GM10847 (cell line): ENCODE data around the gene ENTPD8.

ENCODE experiments used
- POLR2A ChIP-seq: IDR thresholded peaks from 2 replicates; pipeline ENCODE4 v1.6.1; 2011; ENCODE audit not compliant: insufficient read length; ENCODE audit errors: extremely low read depth

The ENTPD8 gene

DNA sequence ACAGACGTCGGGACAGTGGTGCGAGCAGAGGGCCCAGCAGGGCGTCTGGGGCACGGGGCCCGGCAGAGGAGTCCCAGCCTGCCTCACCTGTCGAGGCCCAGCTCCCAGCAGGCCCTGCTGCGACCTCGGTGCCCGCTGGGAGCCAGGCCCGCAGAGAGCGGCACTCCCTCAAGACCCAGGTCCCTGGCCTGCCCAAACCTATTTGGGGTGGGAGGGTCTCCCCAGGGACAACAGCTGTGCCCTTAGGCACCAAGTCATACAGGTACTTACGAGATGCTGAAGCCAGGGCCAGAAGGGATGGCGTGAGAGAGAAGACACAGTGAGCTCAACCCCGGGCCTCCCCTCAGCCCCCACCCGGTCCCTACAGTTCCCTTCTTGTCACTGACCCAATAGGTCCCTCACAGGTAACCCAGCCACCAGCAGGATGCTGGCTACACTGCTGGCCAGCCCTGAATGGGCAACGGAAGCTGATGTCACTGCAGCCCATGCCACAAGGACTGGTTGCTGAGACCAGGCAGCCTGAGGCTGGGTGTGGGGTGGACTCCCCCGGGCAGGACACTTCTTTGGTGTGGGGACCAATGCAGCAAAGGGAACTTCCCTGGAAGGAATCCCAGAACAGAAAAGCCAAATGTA lies 14.3 kb upstream of the ENTPD8 start:
- no peak for TF ChIP-seq POLR2A

DNA sequence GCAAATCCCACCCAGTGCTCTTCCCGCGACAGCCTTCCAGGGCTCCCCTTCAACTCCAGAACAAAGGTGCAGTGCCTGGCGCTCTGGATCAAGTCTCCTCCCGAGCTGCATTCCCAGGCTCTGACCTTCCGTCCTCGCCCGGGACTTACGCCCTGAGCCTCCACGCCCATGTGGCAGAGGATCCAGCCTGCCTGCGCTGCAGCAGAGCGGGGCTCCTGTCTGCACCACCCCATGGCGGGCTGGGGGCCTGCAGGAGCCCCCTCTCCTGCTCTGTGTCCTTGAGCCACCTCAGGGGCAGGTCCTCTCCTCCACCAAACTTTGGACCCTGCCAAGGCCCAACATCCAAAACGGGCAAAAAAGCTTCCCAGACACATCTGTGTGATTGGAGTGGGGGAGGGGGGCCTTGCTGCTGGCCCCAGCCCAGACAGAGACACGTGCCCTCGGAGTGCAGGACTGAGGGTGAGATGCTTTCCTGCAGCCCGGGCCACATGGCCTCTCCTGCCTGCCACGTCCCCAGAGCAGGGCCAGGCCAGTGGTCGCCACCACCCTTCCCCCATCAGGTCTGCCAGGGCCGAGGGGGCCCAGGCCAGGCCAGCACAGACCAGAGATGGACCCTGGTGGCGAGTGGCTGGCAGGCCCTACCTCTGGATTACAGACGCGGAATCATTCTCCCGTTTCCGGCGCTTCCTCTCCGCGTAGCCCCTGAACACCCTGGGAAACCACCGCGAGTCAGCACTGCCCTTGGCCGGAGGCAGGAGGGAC lies 13.6 kb upstream of the ENTPD8 start:
- TF ChIP-seq POLR2A, result no peak

DNA sequence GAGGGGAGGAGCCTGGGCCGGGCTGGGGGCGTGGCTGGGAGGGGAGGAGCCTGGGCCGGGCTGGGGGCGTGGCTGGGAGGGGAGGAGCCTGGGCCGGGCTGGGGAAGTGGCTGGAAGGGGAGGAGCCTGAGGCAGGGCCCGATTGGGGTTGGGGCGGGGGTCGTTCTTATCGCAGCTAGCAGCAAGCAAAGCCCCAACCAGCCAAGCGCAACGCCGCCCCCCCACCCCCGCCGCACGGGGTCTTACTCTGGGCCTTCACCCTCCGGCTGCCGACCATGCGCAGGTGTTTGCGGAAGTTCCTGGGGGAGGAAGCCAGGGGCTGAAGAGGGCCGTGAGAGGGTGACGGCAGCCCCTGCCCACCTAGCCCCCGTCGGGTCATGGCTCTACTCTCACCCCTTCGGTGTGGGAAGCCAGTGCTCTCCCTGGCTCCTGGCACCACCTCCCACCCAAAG lies 13.0 kb upstream of the ENTPD8 start:
- peak; percentile 18 for TF ChIP-seq POLR2A

DNA sequence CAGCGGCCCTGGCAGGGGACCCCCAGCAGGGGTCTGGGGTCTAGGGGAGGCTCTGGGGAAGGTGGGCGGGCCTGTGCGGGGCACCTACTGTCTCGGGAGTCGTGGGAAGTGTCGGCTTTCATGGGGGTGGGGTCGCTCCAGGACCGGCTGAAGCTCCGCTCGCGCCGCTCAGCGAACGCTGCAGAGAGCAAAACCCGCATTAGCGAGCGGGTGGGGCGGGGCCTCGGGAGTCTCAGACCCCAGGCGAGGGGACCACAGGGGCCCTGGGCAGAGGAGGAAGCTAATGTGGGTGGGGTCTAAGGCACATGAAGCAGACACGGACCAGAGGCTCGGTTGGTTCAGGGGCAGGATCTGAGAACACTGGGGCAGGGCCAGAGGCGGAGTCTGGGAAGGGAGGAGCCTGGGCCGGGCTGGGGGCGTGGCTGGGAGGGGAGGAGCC lies 12.5 kb upstream of the ENTPD8 start:
- TF ChIP-seq POLR2A, result no peak

GRCh38 chr9:137452761-137453642 lies 11.8 kb upstream of the ENTPD8 start:
- TF ChIP-seq POLR2A, result no peak

DNA sequence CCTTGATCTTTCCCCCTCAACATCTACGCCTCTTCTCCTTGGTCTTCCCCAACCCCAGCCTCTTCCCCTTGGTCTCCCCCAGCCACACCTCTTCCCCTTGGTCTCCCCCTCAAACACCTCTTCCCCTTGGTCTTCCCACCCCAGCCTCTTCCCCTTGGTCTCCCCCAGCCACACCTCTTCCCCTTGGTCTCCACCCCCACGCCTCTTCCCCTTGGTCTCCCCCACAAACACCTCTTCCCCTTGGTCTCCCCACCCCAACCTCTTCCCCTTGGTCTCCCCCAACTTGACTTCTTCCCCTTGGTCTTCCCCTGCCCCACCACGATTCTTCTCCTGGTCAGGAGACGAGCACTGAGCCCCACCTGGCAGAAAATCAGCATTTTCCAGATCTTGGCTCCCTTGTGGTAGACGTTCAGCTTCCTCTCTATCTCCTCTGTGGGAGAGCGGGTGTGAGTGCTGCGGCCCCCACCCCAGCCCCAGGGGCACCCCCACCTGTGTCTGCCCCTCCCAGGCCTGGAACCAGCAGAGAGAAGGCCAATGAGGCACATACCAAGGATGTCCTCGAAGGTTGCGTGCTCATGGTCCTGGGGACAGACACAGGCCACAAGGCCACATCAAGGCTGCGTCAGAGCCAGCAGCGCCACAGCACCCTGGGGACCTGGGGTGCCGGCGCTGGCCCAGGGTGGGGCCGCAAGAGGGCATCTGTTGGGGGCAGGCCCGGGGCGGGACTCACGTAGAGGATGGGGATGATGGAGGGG lies 11.0 kb upstream of the ENTPD8 start:
- TF ChIP-seq POLR2A, result no peak

GRCh38 chr9:137449931-137450538 lies 8.9 kb upstream of the ENTPD8 start:
- no peak for TF ChIP-seq POLR2A

DNA sequence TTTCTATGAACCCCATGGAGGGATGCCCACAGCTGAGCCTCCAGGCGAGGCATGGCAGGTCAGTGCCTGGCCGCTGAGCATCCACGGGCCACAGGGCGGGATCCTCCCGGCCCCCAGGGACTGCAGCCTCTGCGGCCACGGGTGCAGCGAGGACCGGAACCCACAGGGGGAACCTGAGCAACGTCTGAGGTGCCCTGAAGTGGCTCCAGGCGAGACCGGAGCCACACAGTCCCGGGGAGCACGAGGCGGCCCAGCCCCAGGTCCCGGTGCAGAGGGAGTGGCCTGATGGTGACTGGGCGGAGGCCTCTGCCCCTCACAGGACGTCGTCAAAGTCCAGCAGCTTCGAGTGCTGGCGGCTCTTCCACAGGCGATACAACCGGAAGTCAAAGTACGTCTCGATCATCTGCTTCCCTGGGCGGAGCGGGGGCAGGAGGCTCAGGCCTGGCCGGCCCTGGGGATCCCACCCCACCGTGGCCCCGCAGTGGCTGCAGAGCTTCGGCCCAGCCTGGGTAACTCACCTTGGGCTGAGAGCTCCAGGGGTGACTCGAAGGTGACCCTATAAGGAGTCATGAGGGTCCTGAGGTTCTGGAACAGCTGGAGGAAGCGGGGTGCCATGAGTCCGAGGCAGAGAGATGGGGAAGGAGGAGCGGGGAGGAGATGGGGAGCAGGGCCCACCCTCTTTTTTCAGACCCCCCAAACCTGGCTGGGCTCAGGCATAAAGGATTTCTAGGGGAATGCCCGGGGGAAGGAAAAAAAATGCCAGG lies 8.1 kb upstream of the ENTPD8 start:
- no peak for TF ChIP-seq POLR2A

GRCh38 chr9:137448602-137448962 lies 7.4 kb upstream of the ENTPD8 start:
- no peak for TF ChIP-seq POLR2A

GRCh38 chr9:137447722-137448601 lies 6.8 kb upstream of the ENTPD8 start:
- TF ChIP-seq POLR2A, result no peak

DNA sequence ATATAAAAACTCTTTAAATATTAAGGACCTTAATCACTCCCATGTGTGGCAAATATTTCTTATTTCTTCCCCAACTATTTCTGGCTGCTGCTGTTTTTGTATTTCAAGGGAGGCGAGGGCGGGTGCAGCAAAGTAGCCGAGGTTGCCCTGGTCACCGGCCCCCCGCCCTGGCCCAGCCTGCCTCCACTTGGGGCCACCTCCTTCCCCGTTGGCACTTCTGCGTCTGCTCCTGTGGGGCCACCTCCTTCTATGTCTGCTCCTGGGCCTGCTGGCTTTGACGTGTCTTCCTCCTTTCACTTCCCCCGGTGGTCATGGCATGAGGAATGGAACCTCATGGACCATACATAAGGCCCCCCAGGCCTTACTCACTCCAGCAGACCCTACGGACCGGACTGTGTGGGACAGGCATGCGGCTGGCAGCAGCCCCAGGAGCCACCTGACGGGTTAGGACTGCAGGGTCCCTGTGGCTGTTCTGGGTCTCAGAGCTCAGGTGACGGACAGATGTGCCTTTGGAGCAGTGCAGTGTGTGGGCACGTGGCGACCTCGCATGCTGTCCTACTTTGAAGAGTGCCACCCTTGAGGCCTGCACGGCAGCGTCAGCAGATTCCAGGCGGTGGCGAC lies 5.8 kb upstream of the ENTPD8 start:
- no peak for TF ChIP-seq POLR2A

DNA sequence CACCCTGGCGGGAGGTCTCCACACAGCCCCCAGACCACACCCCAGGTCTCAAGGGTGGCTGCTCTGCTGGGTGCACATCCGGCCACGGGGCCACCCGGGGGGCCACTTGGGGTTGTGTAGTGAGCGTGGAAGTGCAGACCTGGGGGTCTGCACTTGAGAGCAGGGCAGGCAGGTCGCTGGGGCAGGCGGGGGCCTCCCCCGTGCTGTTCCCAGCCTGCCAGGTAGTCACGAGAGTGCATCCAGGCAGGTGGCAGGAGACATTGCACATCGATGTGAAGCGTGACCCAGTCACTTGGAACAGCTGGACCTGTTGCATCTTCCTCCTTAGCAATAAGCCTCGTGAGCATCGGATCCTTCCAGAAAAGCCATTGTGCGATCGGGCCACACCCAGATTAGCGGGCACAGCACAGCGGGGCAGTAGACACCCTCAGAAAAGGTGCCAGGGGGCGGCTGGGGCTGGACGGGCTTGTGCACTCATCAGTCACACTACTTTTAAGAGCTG lies 4.8 kb upstream of the ENTPD8 start:
- no peak for TF ChIP-seq POLR2A
